HG03565 (cell line): ENCODE measurements around the gene SOX8.

Experiments
- ATAC-seq: cut with Tn5 transposase; IDR thresholded peaks from one replicate; pipeline ENCODE4 v1.9.1; 2021; ENCODE audit warnings: mild to moderate bottlenecking, moderate library complexity; ENCODE audit not compliant: unreplicated experiment

Gene SOX8

DNA sequence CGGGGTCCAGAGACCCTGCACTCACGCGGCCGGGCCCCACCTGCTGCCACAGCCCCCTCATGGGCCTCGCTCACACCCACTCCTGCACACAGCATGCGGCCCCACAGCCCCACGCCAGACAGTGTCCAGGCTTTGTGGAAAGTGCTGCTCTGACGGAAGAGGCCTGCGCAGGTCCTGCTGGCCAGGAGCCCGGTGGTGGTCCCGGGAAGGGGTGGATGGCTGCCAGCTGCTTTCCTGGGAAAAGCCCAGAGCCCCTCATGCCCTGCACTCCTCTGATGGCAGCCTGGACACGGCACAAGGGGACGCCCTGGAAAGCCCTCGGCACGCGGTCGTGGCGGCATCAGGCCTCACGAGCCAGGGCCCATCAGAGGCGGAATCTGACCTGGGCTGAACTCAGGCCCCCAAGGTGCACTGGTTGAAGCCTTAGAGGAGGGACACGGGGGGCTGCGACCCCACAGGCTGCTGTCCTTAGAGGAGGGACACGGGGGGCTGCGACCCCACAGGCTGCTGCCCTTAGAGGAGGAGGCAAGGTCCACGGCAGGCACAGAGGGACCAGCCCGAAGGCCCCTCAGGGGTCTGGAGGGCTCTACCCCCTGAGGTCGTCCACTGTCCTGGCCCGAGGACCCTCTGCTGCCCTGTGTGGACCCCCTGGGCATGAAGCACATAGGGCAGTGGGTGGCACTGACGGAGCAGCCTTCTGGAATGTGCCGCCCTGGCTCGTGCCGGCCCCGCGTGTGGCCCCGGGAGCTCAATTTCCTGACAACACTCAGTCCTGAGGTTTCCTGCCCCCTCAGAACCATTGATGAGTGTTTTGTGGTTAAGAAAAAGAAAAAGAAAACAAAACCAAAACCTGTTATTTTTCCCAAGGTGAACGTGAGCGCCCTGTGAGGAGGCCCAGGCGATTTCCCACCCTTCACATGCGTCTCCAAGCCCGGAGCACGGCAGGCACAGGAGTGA lies 22.1 kb downstream of the SOX8 start:
- ATAC-seq = no peak

DNA sequence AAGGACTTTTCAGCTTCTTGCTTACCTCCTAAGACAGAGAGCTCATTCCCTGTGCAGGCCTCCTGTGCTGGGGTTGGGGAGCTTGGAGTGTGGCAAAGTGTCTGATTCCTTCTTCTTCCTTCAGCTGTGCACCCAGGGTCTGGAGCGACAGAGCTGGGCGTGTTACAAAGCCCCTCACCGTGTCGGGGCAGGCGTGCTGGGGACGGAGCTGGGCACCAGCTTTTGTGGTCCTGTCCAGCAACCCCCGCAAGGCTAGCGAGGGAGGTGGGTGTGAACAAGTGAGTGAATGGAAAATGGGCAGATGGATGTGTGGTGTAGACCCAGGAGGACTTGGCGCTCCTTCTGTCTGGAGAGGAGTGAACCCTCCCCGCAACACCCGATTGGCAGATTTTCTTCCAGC lies 23.7 kb downstream of the SOX8 start:
- no peak for ATAC-seq

- ATAC-seq = no peak
Measured at GRCh38 chr16:1006781-1007180, 25.2 kb downstream of the SOX8 start.

GRCh38 chr16:1007284-1007850 lies 25.8 kb downstream of the SOX8 start:
- no peak for ATAC-seq

GRCh38 chr16:1008085-1008484 lies 26.5 kb downstream of the SOX8 start:
- ATAC-seq = no peak

DNA sequence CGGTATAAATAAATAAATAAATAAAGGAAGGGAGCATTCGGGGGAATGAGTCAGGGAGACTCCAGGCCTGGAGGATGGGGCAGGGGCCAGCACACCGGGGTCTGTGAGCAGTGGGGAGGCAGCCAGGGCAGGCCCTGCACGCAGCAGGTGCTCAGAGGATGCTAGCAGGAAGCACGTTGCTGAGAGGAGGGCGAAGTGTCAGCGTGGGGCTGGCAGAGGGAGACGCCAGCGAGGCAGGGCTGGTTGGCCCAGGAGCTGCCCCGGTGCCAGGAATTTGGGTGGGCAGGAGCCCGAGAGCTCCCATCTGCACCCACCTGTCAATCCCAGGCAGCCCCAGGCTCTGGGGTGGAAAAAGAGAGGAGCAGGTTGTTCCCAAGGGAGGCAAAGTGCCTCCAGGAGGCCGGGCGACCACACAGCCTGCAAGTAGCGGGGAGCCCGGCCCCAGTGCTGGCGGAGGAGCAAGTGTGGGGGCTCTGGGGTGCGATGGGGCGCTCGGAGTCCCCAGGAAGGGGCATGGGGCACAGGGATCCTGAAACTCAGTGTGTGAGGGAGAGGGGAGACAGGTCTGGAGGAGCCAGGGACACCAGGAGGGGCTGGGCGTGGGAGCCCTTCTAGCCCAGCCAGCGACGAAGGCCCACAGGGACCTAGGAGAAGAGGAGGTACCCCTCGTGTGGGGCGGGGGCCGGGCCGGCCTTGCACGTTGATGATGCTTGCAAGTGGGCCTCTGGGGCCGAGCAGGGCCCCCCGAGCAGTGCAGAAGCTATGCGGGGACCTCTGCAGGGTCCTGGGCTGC lies 28.0 kb downstream of the SOX8 start:
- no peak for ATAC-seq

DNA sequence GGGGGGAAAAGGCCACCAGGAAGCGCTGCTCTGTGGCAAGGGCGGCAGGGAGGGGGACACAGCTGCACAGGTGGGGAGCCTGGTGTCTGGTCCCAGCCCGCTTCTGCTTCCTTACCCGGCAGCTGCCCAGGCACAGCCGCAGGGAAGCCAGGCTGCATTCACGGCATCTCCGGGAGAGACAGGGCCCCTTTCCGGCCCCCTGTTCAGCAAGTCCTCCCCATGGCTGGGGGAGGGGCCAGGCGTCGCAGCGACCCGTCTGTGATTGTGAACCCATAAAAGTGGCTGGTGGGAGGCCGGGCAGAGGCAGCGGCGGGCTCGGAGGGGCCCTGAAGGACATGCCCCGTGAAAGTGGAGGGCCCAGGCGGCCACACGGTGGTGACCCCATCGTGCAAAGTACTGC lies 28.7 kb downstream of the SOX8 start:
- no peak for ATAC-seq

DNA sequence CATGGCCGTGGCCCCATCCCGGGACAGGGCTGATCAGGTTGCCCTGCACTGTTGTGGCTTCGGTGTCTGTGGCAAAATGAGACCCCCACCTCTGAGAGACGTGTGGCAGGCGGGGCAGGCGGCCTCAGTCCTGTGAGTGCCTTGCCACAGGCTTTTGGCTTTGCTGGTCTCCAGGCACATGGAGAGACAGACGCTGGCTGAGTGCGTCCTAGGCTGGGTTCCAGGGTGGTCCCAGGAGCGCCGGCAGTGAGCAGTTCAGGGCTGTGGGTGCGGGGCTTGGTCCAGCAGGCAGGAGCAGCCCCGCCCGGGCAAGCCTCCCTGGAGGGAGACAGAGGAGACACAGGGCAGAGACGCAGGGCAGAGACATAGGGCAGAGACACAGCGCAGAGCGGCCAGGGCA lies 29.2 kb downstream of the SOX8 start:
- ATAC-seq = no peak

GRCh38 chr16:1011316-1012082 lies 29.9 kb downstream of the SOX8 start:
- no peak for ATAC-seq

DNA sequence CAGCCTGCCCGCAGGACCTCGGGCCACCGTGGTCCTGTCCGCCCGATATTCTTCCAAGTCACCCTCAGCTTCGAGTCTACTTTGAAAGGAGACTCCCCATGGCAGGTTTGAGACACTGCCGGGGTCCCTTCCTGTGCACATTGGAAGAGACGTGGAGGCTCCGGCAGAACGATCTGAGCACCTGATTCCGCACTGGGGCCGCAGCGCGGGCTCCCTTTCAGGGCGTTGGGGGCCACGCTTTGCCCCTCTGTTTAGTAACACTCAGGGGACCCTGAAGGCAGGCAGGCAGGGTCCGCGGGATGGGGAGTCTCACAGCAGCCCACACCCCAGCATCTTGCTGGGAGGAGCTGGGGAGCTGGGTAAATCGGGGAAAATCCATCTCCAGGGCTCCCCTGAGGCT lies 30.6 kb downstream of the SOX8 start:
- ATAC-seq = no peak

DNA sequence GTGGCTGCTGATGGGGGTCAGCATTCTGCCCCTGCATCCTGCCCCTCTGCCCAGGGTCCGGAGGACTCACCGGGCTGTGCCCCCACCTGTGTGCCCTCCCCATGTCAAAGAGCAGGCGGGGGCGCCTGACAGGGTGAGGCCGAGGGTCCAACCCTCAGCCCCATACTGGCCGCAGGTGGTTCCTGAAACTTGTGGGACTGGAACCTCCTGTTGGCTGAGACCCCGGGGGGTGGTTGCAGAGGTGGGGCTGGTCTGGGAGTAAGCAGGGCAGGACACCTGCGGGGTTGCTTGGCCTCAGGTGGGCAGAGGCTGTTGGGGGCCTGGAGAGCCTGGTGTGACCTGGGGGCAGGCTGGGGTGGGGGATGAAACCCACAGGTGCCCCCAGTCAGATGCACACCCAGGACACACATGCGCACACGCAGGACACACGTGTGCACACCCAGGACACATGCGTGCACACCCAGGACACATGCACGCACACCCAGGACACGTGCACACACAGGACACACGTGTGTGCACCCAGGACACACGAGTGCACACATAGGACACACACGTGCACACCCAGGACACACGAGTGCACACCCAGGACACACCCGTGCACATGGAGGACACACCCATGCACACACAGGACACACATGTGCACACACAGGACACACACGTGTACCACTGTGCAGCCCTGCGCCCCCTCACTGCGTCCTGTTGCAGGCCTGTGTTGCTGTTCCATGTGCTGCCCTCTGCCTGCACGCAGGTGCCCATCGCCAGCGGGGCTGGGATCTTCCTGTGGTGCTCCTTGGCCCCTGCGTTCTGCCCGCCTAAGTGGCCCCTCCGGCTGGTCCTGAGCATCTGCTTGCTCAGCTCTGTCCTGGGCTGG lies 31.4 kb downstream of the SOX8 start:
- no peak for ATAC-seq

- ATAC-seq = no peak
Measured at GRCh38 chr16:1013593-1013900, 32.0 kb downstream of the SOX8 start.

- no peak for ATAC-seq
Measured at GRCh38 chr16:1014221-1014620, 32.7 kb downstream of the SOX8 start.

DNA sequence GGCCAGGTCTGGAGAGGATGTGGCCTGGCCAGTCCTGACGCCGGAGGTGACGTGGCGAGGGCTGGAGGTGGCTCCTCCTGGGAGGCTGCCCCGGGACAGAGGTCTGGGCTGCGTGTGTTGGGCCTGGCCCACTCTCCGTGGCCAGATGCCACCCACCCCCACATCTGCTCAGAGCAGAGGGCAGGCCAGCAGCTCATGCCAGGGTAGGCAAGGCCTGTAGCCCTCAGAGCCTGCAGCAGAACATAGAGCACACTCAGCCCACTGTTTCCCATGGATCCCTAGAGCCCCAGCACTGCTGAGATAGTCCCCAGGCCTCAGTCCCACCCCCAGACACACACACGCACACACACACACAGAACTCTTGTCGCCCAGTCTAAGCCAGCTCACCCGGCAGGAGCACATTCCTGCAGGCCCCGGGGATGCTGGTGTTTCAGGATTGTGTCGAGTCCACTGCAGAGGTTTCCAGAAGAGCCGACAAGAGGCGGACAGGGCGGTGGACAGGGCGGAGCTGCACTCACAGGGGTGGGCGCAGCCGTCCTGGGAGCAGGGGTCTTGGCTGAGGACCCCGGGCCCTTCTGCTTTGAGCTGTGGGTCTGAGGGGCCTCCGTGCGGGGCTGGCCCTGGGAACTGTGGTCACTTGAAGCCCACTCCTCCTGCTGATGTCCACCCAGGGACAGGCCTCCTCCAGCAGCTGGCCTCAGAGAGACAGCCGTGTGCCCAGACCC lies 33.4 kb downstream of the SOX8 start:
- no peak for ATAC-seq

- no peak for ATAC-seq
Measured at GRCh38 chr16:1018447-1019198, 37.1 kb downstream of the SOX8 start.

- ATAC-seq = no peak
Measured at GRCh38 chr16:1019231-1020090, 37.9 kb downstream of the SOX8 start.

DNA sequence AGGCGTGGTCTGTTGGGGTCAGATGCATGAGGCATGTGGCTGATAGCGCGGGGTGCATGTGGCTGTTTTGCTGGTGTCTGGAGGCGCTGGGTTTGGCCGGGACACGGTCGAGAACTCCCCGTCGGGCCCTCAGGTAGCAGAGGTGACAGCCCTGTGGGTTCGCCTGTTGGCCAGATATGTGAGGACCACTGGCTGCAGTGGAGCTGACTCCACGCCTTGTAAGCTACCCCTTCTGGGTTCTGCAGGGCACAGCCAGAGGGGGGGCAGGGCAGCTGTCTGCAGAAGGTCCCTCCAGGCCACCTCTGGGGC lies 38.5 kb downstream of the SOX8 start:
- no peak for ATAC-seq

GRCh38 chr16:1020591-1020990 lies 39.0 kb downstream of the SOX8 start:
- ATAC-seq = no peak
